H1 (cell line): ENCODE data around the gene AQP12A. TPM values are rescaled to one million over a fixed set of nuclear protein-coding genes. Genes with fewer than 3 reads are reported as not detected.

ENCODE experiments used
- CTCF ChIA-PET: fragments of 300-600 bp; sonication (Branson Sonifier 250); formaldehyde crosslinking; loops from one replicate; lab custom pipeline; 2021; ENCODE audit not compliant: partially characterized antibody; lab: Charles Lee
- POLR2A ChIA-PET: fragments of 300-600 bp; sonication (Branson Sonifier 250); formaldehyde crosslinking; loops from one replicate; lab custom pipeline; 2021; ENCODE audit warnings: inconsistent platforms; ENCODE audit not compliant: partially characterized antibody; lab: Charles Lee
- DNase-seq, 2 experiments: peaks; one replicate each; pipeline versions ENCODE4 v3.0.0 to v3.0.0-alpha.2; 2010 to 2022; ENCODE audit warnings: low spot score in 2 of 2, low read depth in 1 of 2, mixed read lengths in 1 of 2
- FAIRE-seq: peaks from 2 replicates; lab custom pipeline; 2011; peaks lifted over from hg19 to GRCh38; lab: Jason Lieb, UNC
- H2AFZ ChIP-seq: 2 replicates; pipeline ENCODE4 v1.8.1; 2012; ENCODE audit warnings: low read length, inconsistent platforms
- H2AK5ac ChIP-seq: 2 replicates; pipeline ENCODE4 v1.6.1; 2013; ENCODE audit warnings: low read depth, low read length
- H2BK120ac ChIP-seq: replicated peaks from 2 replicates; pipeline ENCODE3; 2013; ENCODE audit warnings: low read depth, low read length, inconsistent platforms
- H2BK12ac ChIP-seq: 2 replicates; pipeline ENCODE4 v1.6.1; 2013; ENCODE audit warnings: low read depth, low read length
- H2BK15ac ChIP-seq: 2 replicates; pipeline ENCODE4 v1.6.1; 2013; ENCODE audit warnings: low read length
- H2BK20ac ChIP-seq: 2 replicates; pipeline ENCODE4 v1.6.1; 2013; ENCODE audit warnings: low read length
- H2BK5ac ChIP-seq: 2 replicates; pipeline ENCODE4 v1.6.1; 2013; ENCODE audit warnings: low read depth, low read length
- H3K14ac ChIP-seq: 2 replicates; pipeline ENCODE4 v1.6.1; 2013; ENCODE audit warnings: inconsistent platforms; ENCODE audit not compliant: insufficient read length
- H3K18ac ChIP-seq: 2 replicates; pipeline ENCODE4 v1.6.1; 2013; ENCODE audit warnings: low read length; ENCODE audit errors: extremely low read depth
- H3K23ac ChIP-seq: 2 replicates; pipeline ENCODE4 v1.6.1; 2013; ENCODE audit warnings: inconsistent platforms; ENCODE audit not compliant: insufficient read length
- H3K23me2 ChIP-seq: 2 replicates; pipeline ENCODE4 v1.6.1; 2013; ENCODE audit warnings: low read depth, low read length
- H3K27ac ChIP-seq: 2 replicates; pipeline ENCODE4 v1.6.1; 2011; ENCODE audit warnings: low read depth, low read length, inconsistent platforms
- H3K27me3 ChIP-seq, 4 experiments: replicated peaks in 1 of 4; 1 replicate in 1 of 4; 2 replicates in 3 of 4; pipeline versions ENCODE4 v1.6.1 to v1.8.1; 2011 to 2013; ENCODE audit warnings: low read length in 3 of 4, mild to moderate bottlenecking in 3 of 4, inconsistent platforms in 2 of 4, mixed read lengths in 2 of 4, moderate library complexity in 1 of 4; ENCODE audit not compliant: control insufficient read depth in 3 of 4, insufficient read depth in 3 of 4; ENCODE audit errors: extremely low read depth in 1 of 4
- H3K36me3 ChIP-seq, 4 experiments: 2 replicates each; pipeline versions ENCODE4 v1.6.1 to v1.8.1; 2011 to 2013; ENCODE audit warnings: mild to moderate bottlenecking in 4 of 4, low read length in 3 of 4, moderate library complexity in 2 of 4, control low read depth in 1 of 4, inconsistent platforms in 1 of 4; ENCODE audit not compliant: insufficient read depth in 4 of 4, control insufficient read depth in 2 of 4
- H3K4ac ChIP-seq: replicated peaks from 2 replicates; pipeline ENCODE3; 2013; ENCODE audit warnings: low read length, low read depth, mixed read lengths, inconsistent platforms; ENCODE audit not compliant: insufficient read length
- H3K4me1 ChIP-seq, 4 experiments: replicated peaks in 1 of 4; 1 replicate in 1 of 4; 2 replicates in 3 of 4; pipeline versions ENCODE4 v1.6.1 to v1.8.1; 2011 to 2013; ENCODE audit warnings: low read length in 3 of 4, inconsistent platforms in 2 of 4, mixed read lengths in 1 of 4; ENCODE audit not compliant: insufficient read depth in 4 of 4, control insufficient read depth in 3 of 4
- H3K4me2 ChIP-seq, 2 experiments: 2 replicates each; pipeline versions ENCODE4 v1.6.1 to v1.8.1; 2011 to 2013; ENCODE audit warnings: low read depth in 2 of 2, low read length in 2 of 2, control low read depth in 1 of 2, inconsistent platforms in 1 of 2, mild to moderate bottlenecking in 1 of 2; ENCODE audit not compliant: insufficient read depth in 1 of 2
- H3K4me3 ChIP-seq, 4 experiments: fragments of 200-600, 300-600 bp in 1 of 4; sonication (generic), shearing (Covaris generic), sonication (Bioruptor Twin) in 1 of 4; 2 replicates each; pipeline versions ENCODE4 v1.5.1 to v1.8.1; 2011 to 2016; ENCODE audit warnings: low read length in 4 of 4, low read depth in 3 of 4, control low read depth in 2 of 4, inconsistent platforms in 2 of 4, mild to moderate bottlenecking in 2 of 4, mixed read lengths in 1 of 4, moderate library complexity in 1 of 4; ENCODE audit not compliant: insufficient read depth in 2 of 4; ENCODE audit errors: extremely low read depth in 1 of 4
- H3K56ac ChIP-seq: replicated peaks from 2 replicates; pipeline ENCODE3; 2013; ENCODE audit warnings: low read depth, mild to moderate bottlenecking, mixed read lengths, low read length, inconsistent platforms; ENCODE audit not compliant: insufficient read length
- H3K79me1 ChIP-seq: 2 replicates; pipeline ENCODE4 v1.6.1; 2013; ENCODE audit warnings: low read depth, low read length, control low read depth
- H3K79me2 ChIP-seq, 2 experiments: 2 replicates each; pipeline versions ENCODE4 v1.6.1 to v1.8.1; 2012 to 2013; ENCODE audit warnings: low read length in 2 of 2, mild to moderate bottlenecking in 2 of 2, inconsistent platforms in 1 of 2; ENCODE audit not compliant: insufficient read depth in 2 of 2, control insufficient read depth in 1 of 2
- H3K9ac ChIP-seq, 4 experiments: replicated peaks in 1 of 4; 1 replicate in 1 of 4; 2 replicates in 3 of 4; pipeline versions ENCODE4 v1.6.1 to v1.8.1; 2011 to 2013; ENCODE audit warnings: low read depth in 3 of 4, low read length in 3 of 4, control low read depth in 2 of 4, mild to moderate bottlenecking in 2 of 4, moderate library complexity in 2 of 4, inconsistent platforms in 1 of 4; ENCODE audit errors: extremely low read depth in 1 of 4
- H3K9me3 ChIP-seq, 2 experiments: 2 replicates each; pipeline versions ENCODE4 v1.6.1 to v1.8.1; 2012 to 2013; ENCODE audit warnings: mild to moderate bottlenecking in 2 of 2, moderate library complexity in 2 of 2, control low read depth in 1 of 2, inconsistent platforms in 1 of 2, low read depth in 1 of 2, low read length in 1 of 2, mixed read lengths in 1 of 2; ENCODE audit not compliant: insufficient read depth in 2 of 2
- H4K20me1 ChIP-seq, 2 experiments: replicated peaks in 1 of 2; 2 replicates each; pipeline versions ENCODE3 to v1.8.1; 2011 to 2013; ENCODE audit warnings: inconsistent platforms in 2 of 2, low read length in 2 of 2, mild to moderate bottlenecking in 1 of 2; ENCODE audit not compliant: insufficient read depth in 2 of 2, control insufficient read depth in 1 of 2
- H4K5ac ChIP-seq: 2 replicates; pipeline ENCODE4 v1.6.1; 2013; ENCODE audit warnings: low read length, low read depth, mixed read lengths, inconsistent platforms; ENCODE audit not compliant: insufficient read length
- H4K8ac ChIP-seq: 2 replicates; pipeline ENCODE4 v1.8.0; 2013; ENCODE audit warnings: mild to moderate bottlenecking, moderate library complexity, low read length, inconsistent platforms; ENCODE audit not compliant: insufficient read depth; ENCODE audit errors: extremely low read depth
- H4K91ac ChIP-seq: replicated peaks from 2 replicates; pipeline ENCODE3; 2013; ENCODE audit warnings: low read length, mixed read lengths, inconsistent platforms; ENCODE audit not compliant: insufficient read length
- FOSL1 ChIP-seq: IDR thresholded peaks from 2 replicates; pipeline ENCODE4 v1.6.1; 2011; ENCODE audit warnings: mild to moderate bottlenecking, low read depth, low read length, moderate library complexity; ENCODE audit not compliant: insufficient read depth
- MAFK ChIP-seq: IDR thresholded peaks from 2 replicates; pipeline ENCODE4 v1.6.1; 2012; ENCODE audit warnings: low read depth, mild to moderate bottlenecking, improper control_type of control experiment, low read length
- SP2 ChIP-seq: IDR thresholded peaks from 2 replicates; pipeline ENCODE4 v1.6.1; 2012; ENCODE audit warnings: mild to moderate bottlenecking, low read length, inconsistent platforms
- ZNF274 ChIP-seq: IDR thresholded peaks from 2 replicates; pipeline ENCODE4 v1.7.0; 2012; ENCODE audit warnings: low read length, borderline replicate concordance; ENCODE audit errors: extremely low read depth
- WGBS, 2 experiments: shearing (Covaris generic) in 1 of 2; methylation state at CpG; one replicate each; pipeline versions ENCODE4 v1.1.6 to v1.1.7; 2013 to 2015; ENCODE audit warnings: low lambda C conversion rate in 2 of 2, mixed read lengths in 2 of 2, inconsistent platforms in 1 of 2, low coverage in 1 of 2, missing lambda C conversion rate in 1 of 2; ENCODE audit not compliant: insufficient replicate concordance in 2 of 2, insufficient coverage in 1 of 2, insufficient read length in 1 of 2; ENCODE audit errors: extremely low coverage in 1 of 2, missing lambda C conversion rate in 1 of 2; 5-methylcytosine and 5-hydroxymethylcytosine counted together
- polyA plus RNA-seq, 7 experiments: library from polyadenylated mRNA; depleted of rRNA in 3 of 7; stranded (reverse) in 5 of 7; unstranded in 2 of 7; fragments of >200 nt in 5 of 7; fragments of 200-250 nt in 2 of 7; gene quantifications; 1 replicate in 5 of 7; 2 replicates in 1 of 7; 4 replicates in 1 of 7; pipeline versions ENCODE4 v1.2.1 to v1.2.3, GENCODE V29; 2011 to 2013; ENCODE audit warnings: missing spikeins in 2 of 7, mixed read lengths in 2 of 7
- total RNA-seq: library from RNA; stranded (reverse); fragmentation: NEBNext Ultra II Directional; extraction: Animal tissue kit (Norgen Biotek cat#: 25700); gene quantifications from 2 replicates; pipeline ENCODE4 v1.2.1, GENCODE V29; 2021

Gene AQP12A
- total and polyA plus RNA-seq, 2 of the 8 experiments (the other 6 are each of a cell fraction or from before 2014, with no cell fraction given), result not detected

- POLR2A ChIA-PET, result no interaction called here
- Histone ChIP-seq H2AK5ac (no peak overlapping the region), H3K23ac (no peak overlapping the region), H3K4me1 (peaks cover 0 to 10% (median 6%) of the 10 kb centered on the region in 4 experiments; a peak in 5 of 7 replicates), H3K23me2 (no peaks in the 10 kb centered on the region), H3K79me2 (no peaks in the 10 kb centered on the region), H4K20me1 (no peaks in the 10 kb centered on the region), H3K79me1 (no peaks in the 10 kb centered on the region), H2BK15ac (no peak overlapping the region), H4K91ac (no peak overlapping the region), H3K9ac (peak overlapping the region in 1 of 4 experiments; percentile 51; a peak in 1 of 7 replicates), H4K5ac (no peak overlapping the region), H4K8ac (no peak overlapping the region), H2BK5ac (no peak overlapping the region), H3K14ac (no peak overlapping the region), H3K9me3 (no peaks in the 10 kb centered on the region), H3K27ac (no peak overlapping the region), H3K18ac (no peak overlapping the region; the same call in 1 of the 2 replicates), H3K4me3 (no peak overlapping the region), H3K4me2 (no peak overlapping the region), H2BK20ac (no peak overlapping the region), H2BK12ac (no peak overlapping the region), H3K36me3 (no peaks in the 10 kb centered on the region), H3K4ac (no peak overlapping the region), H2AFZ (0 out of 2 replicates have a peak overlapping the region, but pooled peaks have one; percentile 55), H3K56ac (no peak overlapping the region), H2BK120ac (no peak overlapping the region), H3K27me3 (peaks cover 0 to 4% (median 2%) of the 10 kb centered on the region in 4 experiments; a peak in 3 of 7 replicates)
- DNase-seq, result no peak
- CTCF ChIA-PET, result interaction anchor here (0.9 to 1.5 kb wide), 3 partner anchors 8 to 1230 kb away, joined by 3 to 4 read pairs (median 3); no protein-coding TSS in a partner anchor
- no peak for FAIRE-seq
- WGBS, 2 experiments, result 88% methylated on average over 6 of the region's 6 CpGs; no CpG with 5 or more reads in 1 of the 2 experiments
- TF ChIP-seq SP2, result no peak
- no peak for TF ChIP-seq ZNF274
- no peak for TF ChIP-seq FOSL1
- TF ChIP-seq MAFK, result no peak
These were observed 43.5 kb upstream of the AQP12A start for GRCh38 chr2:240648155-240648649.
